K562 (cell line): ENCODE data around the gene EYA2. TPM values are rescaled to one million over a fixed set of nuclear protein-coding genes. Genes with fewer than 3 reads are reported as not detected.

Experiments used
- E2F5 ChIP-seq: sonication (generic); formaldehyde crosslinking; IDR thresholded peaks from 2 replicates; pipeline ENCODE4 v1.8.0; 2022; ENCODE audit warnings: mild to moderate bottlenecking, missing genetic modification reagents
- EGR1 ChIP-seq: fragments of 450-650 bp; conservative IDR thresholded peaks from 2 replicates; pipeline ENCODE4 v1.6.1; 2017; ENCODE audit warnings: mild to moderate bottlenecking
- FOXA1 ChIP-seq: fragments of 450-650 bp; IDR thresholded peaks from 2 replicates; pipeline ENCODE4 v1.6.1; 2016; ENCODE audit warnings: mild to moderate bottlenecking, borderline replicate concordance
- HMGN3 ChIP-seq: IDR thresholded peaks from 2 replicates; pipeline ENCODE4 v1.6.1; 2011; ENCODE audit warnings: borderline replicate concordance, low read depth, mild to moderate bottlenecking, mixed read lengths, low read length; ENCODE audit not compliant: insufficient read length; ENCODE audit errors: extremely low read depth
- KDM4B ChIP-seq, 2 experiments: fragments of 450-650 bp in 1 of 2; sonication (generic) in 1 of 2; IDR thresholded peaks; 2 replicates each; pipeline ENCODE4 v1.6.1; 2016 to 2017; ENCODE audit warnings: borderline replicate concordance in 2 of 2, antibody characterized with exemption in 1 of 2, low read depth in 1 of 2, mild to moderate bottlenecking in 1 of 2
- MAZ ChIP-seq, 2 experiments: fragments of 450-650 bp in 1 of 2; sonication (generic) in 1 of 2; formaldehyde crosslinking; IDR thresholded peaks in 1 of 2; conservative IDR thresholded peaks in 1 of 2; 2 replicates each; pipeline versions ENCODE4 v1.4.0 to v1.5.0; 2020; ENCODE audit warnings: mild to moderate bottlenecking in 1 of 2, missing genetic modification reagents in 1 of 2
- MCM3 ChIP-seq: fragments of 450-650 bp; IDR thresholded peaks from 2 replicates; pipeline ENCODE4 v1.6.1; 2016
- MEF2D ChIP-seq: conservative IDR thresholded peaks from 2 replicates; pipeline ENCODE4 v1.6.1; 2016; ENCODE audit warnings: low read depth, missing genetic modification characterization, missing compliant biosample characterization
- MITF ChIP-seq: IDR thresholded peaks from 2 replicates; pipeline ENCODE4 v1.6.1; 2014; ENCODE audit warnings: antibody characterized with exemption
- NFXL1 ChIP-seq: fragments of 450-650 bp; formaldehyde crosslinking; IDR thresholded peaks from 2 replicates; pipeline ENCODE4 v1.4.0; 2021; ENCODE audit warnings: mild to moderate bottlenecking
- NR2C1 ChIP-seq, 2 experiments: fragments of 450-650 bp; IDR thresholded peaks; 2 replicates each; pipeline ENCODE4 v1.6.1; 2017; ENCODE audit warnings: mild to moderate bottlenecking in 2 of 2, antibody characterized with exemption in 1 of 2, inconsistent platforms in 1 of 2, missing compliant biosample characterization in 1 of 2, missing genetic modification characterization in 1 of 2
- PREB ChIP-seq: sonication (generic); formaldehyde crosslinking; IDR thresholded peaks from 2 replicates; pipeline ENCODE4 v1.8.1; 2023; ENCODE audit warnings: mild to moderate bottlenecking, missing genetic modification reagents
- PTTG1 ChIP-seq: fragments of 450-650 bp; IDR thresholded peaks from 2 replicates; pipeline ENCODE4 v1.6.1; 2016; ENCODE audit warnings: low read depth, mild to moderate bottlenecking, missing genetic modification characterization, missing compliant biosample characterization
- RBBP5 ChIP-seq: fragments of 200-600 bp; sonication (generic); IDR thresholded peaks from 2 replicates; pipeline ENCODE4 v1.6.1; 2012; ENCODE audit warnings: borderline replicate concordance, mild to moderate bottlenecking, low read length, control low read depth, inconsistent platforms; ENCODE audit not compliant: insufficient read depth, poor library complexity, severe bottlenecking
- SREBF2 ChIP-seq: sonication (generic); formaldehyde crosslinking; IDR thresholded peaks from 2 replicates; pipeline ENCODE4 v1.4.0; 2020; ENCODE audit warnings: mild to moderate bottlenecking, missing genetic modification reagents
- USF2 ChIP-seq: sonication (generic); formaldehyde crosslinking; IDR thresholded peaks from 2 replicates; pipeline ENCODE4 v1.5.0; 2020; ENCODE audit warnings: missing genetic modification reagents
- ZBTB11 ChIP-seq, 3 experiments: fragments of 200-800 bp in 1 of 3; fragments of 250-450 bp in 1 of 3; fragments of 450-650 bp in 1 of 3; sonication (Bioruptor Pico) in 1 of 3; sonication (Bioruptor generic) in 1 of 3; formaldehyde crosslinking in 1 of 3; IDR thresholded peaks; 2 replicates each; pipeline versions ENCODE4 v1.6.1 to v1.8.0; 2016 to 2022; ENCODE audit warnings: mild to moderate bottlenecking in 2 of 3, missing genetic modification characterization in 2 of 3, missing compliant biosample characterization in 1 of 3, moderate library complexity in 1 of 3
- ZKSCAN3 ChIP-seq: fragments of 250-450 bp; sonication (Bioruptor Pico); IDR thresholded peaks from 2 replicates; pipeline ENCODE4 v1.4.0; 2020
- polyA plus RNA-seq, 8 experiments: library from polyadenylated mRNA; depleted of rRNA in 4 of 8; stranded (reverse) in 5 of 8; unstranded in 3 of 8; fragments of >200 nt; fragmentation: Nextera tagmentation in 2 of 8; fragmentation: Illumina TruSeq in 1 of 8; extraction: Ambion mirVana in 2 of 8; extraction: Trizol in 1 of 8; gene quantifications; 2 replicates each; pipeline versions ENCODE4 v1.2.1 to v1.2.3, GENCODE V29; 2011 to 2014; ENCODE audit warnings: inconsistent platforms in 1 of 8, missing spikeins in 1 of 8
- total RNA-seq, 7 experiments: library from RNA; depleted of rRNA in 6 of 7; stranded (reverse); fragments of >200 nt in 6 of 7; fragmentation: Illumina TruSeq in 2 of 7; extraction: Trizol in 2 of 7; gene quantifications; 2 replicates each; pipeline versions ENCODE4 v1.2.1 to v1.2.3, GENCODE V29; 2011 to 2021; ENCODE audit warnings: low replicate concordance in 1 of 7

EYA2 gene
- total and polyA plus RNA-seq, 9 of the 15 experiments (the other 6 are each of a cell fraction or from before 2014, with no cell fraction given), result 0.03 TPM; not detected in 8

GRCh38 chr20:47150403-47151152, 255.9 kb downstream of the EYA2 start (continued):
- no peak for TF ChIP-seq PREB (CRISPR knock-in tag)
- TF ChIP-seq PTTG1, result no peak
- no peak for TF ChIP-seq KDM4B (IDR thresholded peaks at IDR 0.05; ENCODE audit: borderline replicate concordance in 2 of 2, low read depth in 1 of 2)
- no peak for TF ChIP-seq EGR1
- TF ChIP-seq ZBTB11 (CRISPR knock-in tag; IDR thresholded peaks at IDR 0.05), result no peak
- 0 out of 4 replicates have a peak, but pooled peaks of 1 of the 2 experiments have one; percentile 18 for TF ChIP-seq MAZ (CRISPR knock-in tag; conservative IDR thresholded peaks at IDR 0.05 in 1 of 2, IDR thresholded peaks at IDR 0.05 in 1 of 2)
- TF ChIP-seq USF2 (CRISPR knock-in tag), result peak; percentile 87
- peak; percentile 71 for TF ChIP-seq MITF
- 0 out of 2 replicates have a peak, but pooled peaks have one; percentile 31 for TF ChIP-seq NR2C1 (IDR thresholded peaks at IDR 0.05)
- TF ChIP-seq NR2C1 (tag; IDR thresholded peaks at IDR 0.05), result peak; percentile 37
- no peak for TF ChIP-seq SREBF2 (CRISPR knock-in tag)
- TF ChIP-seq RBBP5, result no peak
- TF ChIP-seq NFXL1, result no peak
- TF ChIP-seq HMGN3, result no peak
- no peak for TF ChIP-seq MEF2D (tag)
- no peak for TF ChIP-seq FOXA1
- no peak for TF ChIP-seq E2F5
- TF ChIP-seq MCM3, result no peak
- TF ChIP-seq ZKSCAN3 (CRISPR knock-in tag), result no peak
